Psoas muscle (tissue), 8 donors: ENCODE measurements around the gene CYB5R3. TPM values are rescaled to one million over a fixed set of nuclear protein-coding genes. Genes with fewer than 3 reads are reported as not detected.
"Not testable (repeated sequence)": the region's sequence is repeated elsewhere in the genome, so short reads cannot be mapped to it uniquely, and the experiment has no call there.

ENCODE experiments used
- ATAC-seq, 4 donors: fragments of 200-7000 bp; cut with Tn5 transposase; one replicate each; pipeline ENCODE4 v1.9.1; 2020; ENCODE audit warnings: moderate library complexity in 3 of 4, mild to moderate bottlenecking in 2 of 4
- DNase-seq, 2 donors: peaks; one replicate each; pipeline ENCODE4 v3.0.0-alpha.2; 2020
- H3K27ac ChIP-seq: fragments of 200-600 bp; one replicate; pipeline ENCODE4 v1.8.0; 2022
- H3K27me3 ChIP-seq, 3 donors: fragments of 200-600 bp in 1 of 3; one replicate each; pipeline versions ENCODE4 v1.6.1 to v1.8.0; 2013 to 2022; ENCODE audit warnings: low read length in 2 of 3, mild to moderate bottlenecking in 2 of 3, moderate library complexity in 1 of 3; ENCODE audit not compliant: insufficient read depth in 3 of 3
- H3K36me3 ChIP-seq, 2 donors: fragments of 200-600 bp in 1 of 2; one replicate each; pipeline versions ENCODE4 v1.6.1 to v1.8.0; 2013 to 2022; ENCODE audit warnings: low read depth in 1 of 2, mild to moderate bottlenecking in 1 of 2, moderate library complexity in 1 of 2; ENCODE audit not compliant: insufficient read depth in 1 of 2
- H3K4me1 ChIP-seq: fragments of 200-600 bp; one replicate; pipeline ENCODE4 v1.8.0; 2022
- H3K4me3 ChIP-seq: fragments of 200-600 bp; one replicate; pipeline ENCODE4 v1.8.0; 2022; ENCODE audit warnings: mild to moderate bottlenecking
- H3K9me3 ChIP-seq: fragments of 200-600 bp; one replicate; pipeline ENCODE4 v1.8.0; 2022
- CTCF ChIP-seq: fragments of 200-600 bp; IDR thresholded peaks from one replicate; pipeline ENCODE4 v1.8.0; 2022; ENCODE audit warnings: antibody characterized with exemption
- WGBS, 3 donors: extraction: QIAGEN DNeasy Blood & Tissue Kit; methylation state at CpG; one replicate each; pipeline versions ENCODE4 v1.1.6 to v1.1.7; 2013; 5-methylcytosine and 5-hydroxymethylcytosine counted together
- intact Hi-C, 2 donors: fragments of 100-400 bp; cut with DNase I; formaldehyde crosslinking; loops; one replicate each; pipeline versions ENCODE4 v1.11.0 to v1.14.2; 2022
- polyA plus RNA-seq, 3 donors: library from polyadenylated mRNA; stranded (reverse); fragments of 200-250 nt; gene quantifications; one replicate each; pipeline ENCODE4 v1.2.3, GENCODE V29; 2013
- total RNA-seq, 4 donors: library from RNA; stranded (reverse); fragmentation: NEBNext Ultra II Directional in 2 of 4; extraction: Animal tissue kit (Norgen Biotek cat#: 25700) in 2 of 4; gene quantifications; one replicate each; pipeline versions ENCODE4 v1.2.1 to v1.2.4, GENCODE V29; 2021 to 2023
- donor health status: healthy with polysubstance abuse.
- donor health status: DM: no; HTN: no; CAD: no; lungs with moderate emphysema.
- donor health status: Bipolar disorder and iron deficiency.
- donor health status: healthy.
- donor health status: DM: yes; HTN: yes; CAD: no.
- donor health status: DM: no; HTN: no; CAD: no.
- donor health status: DM: no; HTN: no; CAD: no.
- donor health status: DM: yes; HTN: yes; CAD: no.

CYB5R3 gene
- total and polyA plus RNA-seq, 7 donors = 120 to 230 (median 172) TPM

DNA sequence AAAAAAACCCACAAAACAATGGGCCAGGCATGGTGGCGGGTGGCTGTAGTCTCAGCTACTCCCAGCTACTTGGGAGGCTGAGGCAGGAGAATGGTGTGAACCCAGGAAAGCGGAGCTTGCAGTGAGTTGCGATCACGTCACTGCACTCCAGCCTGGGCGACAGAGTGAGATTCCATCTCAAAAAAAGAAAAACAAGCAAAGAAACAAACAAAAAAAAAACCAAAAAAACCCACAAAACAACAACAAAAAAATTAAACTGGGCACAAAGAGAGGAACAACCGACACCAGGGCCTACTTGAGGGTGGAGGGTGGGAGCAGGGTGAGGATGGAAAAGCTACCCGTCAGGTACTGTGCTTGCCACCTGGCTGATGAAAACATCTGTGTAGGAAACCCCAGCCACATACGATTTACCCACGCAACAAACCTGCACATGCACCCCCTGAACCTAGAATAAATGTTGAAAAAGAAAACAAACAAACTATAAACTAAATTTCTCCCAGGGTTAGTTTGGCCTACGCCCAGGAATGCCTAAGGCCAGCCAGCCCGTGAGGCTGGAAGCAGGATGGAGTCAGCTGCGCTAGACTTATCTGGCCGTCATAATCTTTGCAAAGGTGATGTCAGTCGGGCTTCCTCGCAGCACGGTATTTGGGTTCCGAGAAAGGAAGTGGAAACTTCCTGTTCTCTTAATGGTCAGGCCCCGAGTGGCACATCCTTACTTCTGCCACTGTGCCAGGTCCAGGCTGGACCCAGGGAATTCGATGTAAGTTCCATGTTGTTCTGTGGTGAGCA, 21.9 kb upstream of the CYB5R3 start:
- Histone ChIP-seq H3K27me3 (no peaks in the 10 kb centered on the region), H3K27ac (peak overlapping the region; percentile 53), H3K36me3 (no peaks in the 10 kb centered on the region), H3K9me3 (no peaks in the 10 kb centered on the region), H3K4me3 (no peak overlapping the region), H3K4me1 (no peaks in the 10 kb centered on the region)
- ATAC-seq (peak in 2 of 4 donors; percentile 25 to 37), DNase-seq (no peak)
- TF ChIP-seq CTCF = no peak
- 62 to 74% (median 65%) methylated on average over 19 of the region's 19 CpGs for WGBS, 3 donors
- intact Hi-C loops = no loop called here

- Histone ChIP-seq H3K9me3 (no peaks in the 10 kb centered on the region), H3K4me1 (no peaks in the 10 kb centered on the region), H3K4me3 (no peak overlapping the region), H3K27ac (no peak overlapping the region), H3K27me3 (no peaks in the 10 kb centered on the region), H3K36me3 (no peaks in the 10 kb centered on the region)
- WGBS, 3 donors = 73 to 88% (median 85%) methylated on average over 4 of the region's 4 CpGs
- TF ChIP-seq CTCF = no peak
- no peak for DNase-seq
- intact Hi-C loops = no loop called here
- ATAC-seq = no peak
These were observed 20.9 kb upstream of the CYB5R3 start for GRCh38 chr22:42670046-42670445.

- ATAC-seq, H3K4me3 ChIP-seq, DNase-seq, H3K4me1 ChIP-seq, H3K27me3 ChIP-seq, intact Hi-C loops, H3K9me3 ChIP-seq, H3K27ac ChIP-seq, H3K36me3 ChIP-seq: not testable (repeated sequence)
- WGBS, 3 donors = 85 to 93% (median 88%) methylated on average over 3 of the region's 3 CpGs
These were observed 17.2 kb upstream of the CYB5R3 start for GRCh38 chr22:42666393-42666792.

DNA sequence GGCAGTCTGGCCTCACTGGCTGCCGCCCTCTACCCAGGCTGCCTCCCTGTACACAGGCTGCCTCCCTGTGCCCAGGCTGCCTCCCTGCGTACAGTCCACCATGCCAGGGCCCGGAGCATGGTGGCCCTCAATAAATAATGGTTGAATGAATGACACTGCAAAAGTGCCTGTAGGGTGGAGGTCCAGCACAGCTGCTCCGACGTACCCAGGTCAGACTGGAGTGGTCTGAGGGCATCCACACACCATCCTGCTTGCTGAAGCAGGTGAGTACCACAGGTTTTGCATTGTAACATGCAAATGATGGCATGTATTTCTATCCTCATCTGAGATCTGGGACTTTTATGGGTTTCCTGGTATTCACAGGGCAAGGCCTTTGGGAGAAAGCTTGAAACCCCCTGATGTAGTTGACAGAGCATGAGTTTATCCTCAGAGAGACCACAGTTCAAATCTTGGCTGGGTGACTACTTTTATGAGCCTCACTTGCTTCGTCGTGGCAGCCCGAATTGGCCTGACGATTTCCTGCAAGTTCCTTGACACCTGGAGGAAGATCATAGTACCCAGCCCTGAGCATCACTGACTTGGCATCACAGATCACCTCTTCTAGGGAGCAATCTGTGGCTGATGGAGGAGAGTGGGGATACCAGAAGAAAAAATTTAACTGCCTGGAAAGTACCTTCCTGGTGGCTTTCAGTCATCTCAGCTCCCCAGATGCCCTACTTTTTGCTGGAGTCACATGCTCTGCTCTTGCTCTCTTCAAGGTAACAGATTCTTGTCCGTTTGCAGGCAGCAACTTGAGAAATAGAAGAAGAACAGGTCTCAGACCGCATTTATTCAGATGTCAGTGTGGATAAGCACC, 16.0 kb upstream of the CYB5R3 start:
- intact Hi-C loops = loop anchor here (5.0 kb wide), 4 partner anchors 37 to 157 kb away; partner anchors contain the start of gene A4GALT (in 1 of the 2)

More for the DNA sequence above, 16.0 kb upstream of the CYB5R3 start:
- Histone ChIP-seq H3K27ac (no peak overlapping the region), H3K27me3 (no peaks in the 10 kb centered on the region), H3K4me3 (no peak overlapping the region), H3K4me1 (peaks cover 5% of the 10 kb centered on the region), H3K9me3 (no peaks in the 10 kb centered on the region), H3K36me3 (no peaks in the 10 kb centered on the region)
- ATAC-seq (no peak), DNase-seq (no peak)
- TF ChIP-seq CTCF = no peak
- 73 to 82% (median 74%) methylated on average over 11 of the region's 11 CpGs for WGBS, 3 donors
